Neutrophil (primary cell): ENCODE data around the gene NCAM2.

Experiments
- H3K27ac ChIP-seq: fragments of 200-600 bp; sonication (generic); 2 replicates; pipeline ENCODE4 v1.5.1; 2016; ENCODE audit warnings: mild to moderate bottlenecking, moderate library complexity
- H3K27me3 ChIP-seq: fragments of 200-600 bp; sonication (generic); 2 replicates; pipeline ENCODE4 v1.6.0; 2016; ENCODE audit warnings: mild to moderate bottlenecking
- H3K36me3 ChIP-seq: fragments of 200-600 bp; sonication (generic); 2 replicates; pipeline ENCODE4 v1.5.1; 2017
- H3K4me1 ChIP-seq, 2 experiments: fragments of 200-600 bp in 1 of 2; sonication (generic) in 1 of 2; 1 replicate in 1 of 2; 2 replicates in 1 of 2; pipeline versions ENCODE4 v1.5.1 to v1.6.1; 2013 to 2016; ENCODE audit warnings: low read depth in 1 of 2, low read length in 1 of 2, mild to moderate bottlenecking in 1 of 2, moderate library complexity in 1 of 2; ENCODE audit not compliant: control insufficient read depth in 1 of 2, insufficient read depth in 1 of 2
- H3K4me3 ChIP-seq, 2 experiments: fragments of 200-600 bp in 1 of 2; sonication (generic) in 1 of 2; 1 replicate in 1 of 2; 2 replicates in 1 of 2; pipeline ENCODE4 v1.5.1; 2013 to 2016; ENCODE audit warnings: low read depth in 1 of 2, low read length in 1 of 2, mild to moderate bottlenecking in 1 of 2, moderate library complexity in 1 of 2
- H3K9me3 ChIP-seq: fragments of 200-600 bp; sonication (generic); 2 replicates; pipeline ENCODE4 v1.5.1; 2016
- CTCF ChIP-seq: fragments of 200-600 bp; sonication (generic); IDR thresholded peaks from 2 replicates; pipeline ENCODE4 v1.5.1; 2016; ENCODE audit warnings: antibody characterized with exemption

The NCAM2 gene

GRCh38 chr21:21039624-21040170, 41.5 kb downstream of the NCAM2 start:
- Histone ChIP-seq H3K36me3 (no peaks in the 10 kb centered on the region), H3K9me3 (no peaks in the 10 kb centered on the region), H3K27ac (no peak overlapping the region), H3K4me3 (no peak overlapping the region), H3K27me3 (no peaks in the 10 kb centered on the region), H3K4me1 (peaks cover 4 to 5% of the 10 kb centered on the region in 2 experiments)
- TF ChIP-seq CTCF, result no peak

DNA sequence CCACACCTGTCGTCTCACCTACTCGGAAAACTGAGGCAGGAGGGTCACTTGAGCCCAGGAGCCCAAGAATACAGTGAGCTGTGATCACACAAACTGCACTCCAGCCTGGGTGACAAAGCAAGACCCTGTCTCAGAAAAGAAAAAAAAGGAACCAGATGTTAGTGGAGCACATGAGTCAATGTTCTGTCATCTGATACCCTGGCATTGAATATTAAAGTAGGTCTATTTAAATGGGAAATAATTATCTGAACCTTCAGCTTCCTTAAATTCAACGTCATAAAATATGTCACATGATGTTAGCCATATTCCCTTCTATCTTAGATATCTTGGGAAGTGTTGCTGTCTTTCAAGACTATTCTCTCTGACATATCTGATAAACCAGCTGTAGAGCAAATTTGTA, 47.3 kb downstream of the NCAM2 start:
- H3K27me3 ChIP-seq, result no peaks in the 10 kb centered on the region
- no peak overlapping the region for H3K27ac ChIP-seq
- TF ChIP-seq CTCF, result no peak

GRCh38 chr21:21046063-21046462, 47.9 kb downstream of the NCAM2 start:
- Histone ChIP-seq H3K36me3 (no peaks in the 10 kb centered on the region), H3K9me3 (no peaks in the 10 kb centered on the region), H3K4me1 (peaks cover 0 to 5% of the 10 kb centered on the region in 2 experiments), H3K27me3 (no peaks in the 10 kb centered on the region), H3K27ac (no peak overlapping the region), H3K4me3 (no peak overlapping the region)
- TF ChIP-seq CTCF, result no peak

More for the DNA sequence above, 47.3 kb downstream of the NCAM2 start:
- Histone ChIP-seq H3K36me3 (no peaks in the 10 kb centered on the region), H3K4me1 (no peaks in the 10 kb centered on the region), H3K4me3 (no peak overlapping the region), H3K9me3 (no peaks in the 10 kb centered on the region)

DNA sequence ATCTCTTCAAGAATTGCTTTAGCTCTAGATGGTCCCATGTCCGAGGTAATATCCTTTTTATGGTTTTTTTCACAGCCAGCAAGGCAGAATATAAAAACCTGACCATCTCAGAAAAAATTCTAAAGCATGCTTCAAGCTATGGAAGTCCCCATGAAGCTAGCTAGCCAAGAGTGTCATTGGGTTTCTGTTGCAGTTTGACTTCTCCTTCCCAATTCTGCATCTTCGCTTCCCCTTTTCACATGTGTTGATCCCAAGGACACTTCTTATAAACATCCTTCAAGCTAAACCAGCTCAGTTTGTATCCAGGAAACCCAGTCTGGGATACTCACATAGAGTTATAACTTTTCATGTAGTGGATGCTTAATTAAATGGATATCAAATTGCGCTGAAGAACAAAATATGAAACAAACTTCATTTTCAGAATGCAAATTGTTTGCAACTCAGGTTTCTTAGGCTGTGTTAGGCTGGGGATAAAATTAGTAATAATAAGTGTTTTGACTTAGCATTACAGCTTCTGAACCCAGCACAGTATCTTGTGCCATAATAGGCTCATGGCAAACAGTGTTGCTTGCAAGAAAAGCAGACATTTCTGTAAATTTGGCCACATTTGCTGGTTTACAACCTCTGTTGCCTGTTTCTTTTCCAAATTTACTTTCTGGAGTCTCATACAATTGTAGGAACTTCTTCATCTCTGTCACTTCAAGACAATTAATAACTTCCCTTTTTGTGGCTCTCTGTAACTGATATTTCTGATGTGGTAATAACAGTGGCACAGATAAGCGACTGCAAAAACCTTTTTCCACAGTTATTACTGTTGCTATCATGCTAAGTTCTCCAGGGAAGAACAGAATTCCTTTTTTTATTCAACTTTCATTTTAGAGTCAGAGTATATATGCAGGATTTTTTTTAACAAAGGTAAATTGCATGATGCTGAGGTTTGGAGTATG, 53.2 kb downstream of the NCAM2 start:
- Histone ChIP-seq H3K4me1 (peaks cover 5 to 18% of the 10 kb centered on the region in 2 experiments), H3K27me3 (no peaks in the 10 kb centered on the region), H3K36me3 (no peaks in the 10 kb centered on the region), H3K27ac (no peak overlapping the region), H3K4me3 (no peak overlapping the region), H3K9me3 (no peaks in the 10 kb centered on the region)
- TF ChIP-seq CTCF, result no peak

GRCh38 chr21:21052672-21053071, 54.5 kb downstream of the NCAM2 start:
- Histone ChIP-seq H3K4me1 (peaks cover 5 to 18% of the 10 kb centered on the region in 2 experiments), H3K4me3 (no peak overlapping the region), H3K27ac (no peak overlapping the region), H3K9me3 (no peaks in the 10 kb centered on the region), H3K36me3 (no peaks in the 10 kb centered on the region), H3K27me3 (no peaks in the 10 kb centered on the region)
- no peak for TF ChIP-seq CTCF
